H1 (cell line): ENCODE results near the gene DENND1A. TPM values are rescaled to one million over a fixed set of nuclear protein-coding genes. Genes with fewer than 3 reads are reported as not detected.

Source experiments
- ATF3 ChIP-seq: IDR thresholded peaks from 2 replicates; pipeline ENCODE4 v1.6.1; 2011; ENCODE audit warnings: low read depth, mild to moderate bottlenecking, low read length; ENCODE audit not compliant: insufficient read depth
- CBX5 ChIP-seq: fragments of 300-800, 300-1000 bp; sonication (generic); IDR thresholded peaks from 2 replicates; pipeline ENCODE4 v1.7.1; 2016; ENCODE audit warnings: antibody characterized with exemption, low read length, low read depth
- CBX8 ChIP-seq: fragments of 300-800, 300-1000 bp; sonication (generic); IDR thresholded peaks from 2 replicates; pipeline ENCODE4 v1.7.1; 2016; ENCODE audit warnings: low read depth, low read length, borderline replicate concordance
- CHD7 ChIP-seq: fragments of 300-600 bp; sonication (generic); IDR thresholded peaks from 2 replicates; pipeline ENCODE4 v1.7.1; 2012; ENCODE audit warnings: low read length, moderate library complexity, mild to moderate bottlenecking, inconsistent platforms; ENCODE audit not compliant: insufficient replicate concordance
- KDM5A ChIP-seq: fragments of 200-600 bp; IDR thresholded peaks from 2 replicates; pipeline ENCODE4 v1.7.1; 2012; ENCODE audit warnings: mild to moderate bottlenecking, low read length, inconsistent platforms, mixed read lengths
- RNF2 ChIP-seq: fragments of 200-900, 300-1000 bp; sonication (generic); IDR thresholded peaks from 2 replicates; pipeline ENCODE4 v1.7.1; 2016; ENCODE audit warnings: borderline replicate concordance, low read depth, mild to moderate bottlenecking, antibody characterized with exemption, low read length; ENCODE audit not compliant: poor library complexity, severe bottlenecking; ENCODE audit errors: missing control alignments
- SP2 ChIP-seq: IDR thresholded peaks from 2 replicates; pipeline ENCODE4 v1.6.1; 2012; ENCODE audit warnings: mild to moderate bottlenecking, low read length, inconsistent platforms
- polyA plus RNA-seq, 7 experiments: library from polyadenylated mRNA; depleted of rRNA in 3 of 7; stranded (reverse) in 5 of 7; unstranded in 2 of 7; fragments of >200 nt in 5 of 7; fragments of 200-250 nt in 2 of 7; gene quantifications; 1 replicate in 5 of 7; 2 replicates in 1 of 7; 4 replicates in 1 of 7; pipeline versions ENCODE4 v1.2.1 to v1.2.3, GENCODE V29; 2011 to 2013; ENCODE audit warnings: missing spikeins in 2 of 7, mixed read lengths in 2 of 7
- total RNA-seq: library from RNA; stranded (reverse); fragmentation: NEBNext Ultra II Directional; extraction: Animal tissue kit (Norgen Biotek cat#: 25700); gene quantifications from 2 replicates; pipeline ENCODE4 v1.2.1, GENCODE V29; 2021

DENND1A gene
- total and polyA plus RNA-seq, 2 of the 8 experiments (the other 6 are each of a cell fraction or from before 2014, with no cell fraction given): 24.1 to 26.4 TPM

- TF ChIP-seq CHD7 (no peak), CBX8 (no peak), SP2 (no peak), KDM5A (no peak), ATF3 (no peak), CBX5 (no peak), RNF2 (no peak)
Measured at GRCh38 chr9:123505496-123505895, 424.4 kb downstream of the DENND1A start (continued).
